Natural killer cell treated with Interleukin-12 subunit alpha and Interleukin-12 subunit beta and Interleukin-15 and Interleukin-18, amount 100 ng/mL, for 72 hours (primary cell): ENCODE measurements around the gene MYO5A. TPM values are rescaled to one million over a fixed set of nuclear protein-coding genes. Genes with fewer than 3 reads are reported as not detected.

Experiments used
- ATAC-seq, 2 donors: fragments of 150-1000 bp; cut with Tn5 transposase in 1 of 2; sonication (Bioruptor Pico), chemical (Tn5 transposase) in 1 of 2; 2 replicates each; pipeline ENCODE4 v1.10.0; 2021
- DNase-seq: peaks from one replicate; pipeline ENCODE4 v3.0.0; 2022; ENCODE audit warnings: low spot score
- H3K27ac Mint-ChIP-seq, 2 donors: 1 replicate in 1 of 2; 2 replicates in 1 of 2; pipeline ENCODE4 v1.8.0; 2022; ENCODE audit warnings: mixed read lengths in 2 of 2, mild to moderate bottlenecking in 1 of 2, moderate library complexity in 1 of 2
- H3K27me3 Mint-ChIP-seq, 2 donors: 1 replicate in 1 of 2; 2 replicates in 1 of 2; pipeline ENCODE4 v1.8.0; 2022; ENCODE audit warnings: mixed read lengths in 2 of 2
- H3K36me3 Mint-ChIP-seq: one replicate; pipeline ENCODE4 v1.8.0; 2022; ENCODE audit warnings: mixed read lengths
- H3K4me1 Mint-ChIP-seq, 2 donors: 1 replicate in 1 of 2; 2 replicates in 1 of 2; pipeline ENCODE4 v1.8.0; 2022; ENCODE audit warnings: low read depth in 2 of 2, mixed read lengths in 2 of 2, mild to moderate bottlenecking in 1 of 2
- H3K4me3 Mint-ChIP-seq: one replicate; pipeline ENCODE4 v1.8.0; 2022; ENCODE audit warnings: mixed read lengths
- H3K9me3 Mint-ChIP-seq: 2 replicates; pipeline ENCODE4 v1.8.0; 2022; ENCODE audit warnings: mixed read lengths
- total RNA-seq, 2 donors: library from RNA; stranded (reverse); gene quantifications; one replicate each; pipeline ENCODE4 v1.2.3, GENCODE V29; 2022

The MYO5A gene
- total RNA-seq, 2 donors from 2014 or later = 42.4 to 49.5 TPM

- Mint-ChIP-seq H3K4me3 (no peak overlapping the region), H3K27ac (no peak overlapping the region), H3K4me1 (peaks cover 0 to 5% of the 10 kb centered on the region in 2 donors)
Observed at GRCh38 chr15:52397118-52397517, 131.6 kb downstream of the MYO5A start.

GRCh38 chr15:52394118-52394517 lies 134.6 kb downstream of the MYO5A start:
- ATAC-seq = no peak
- H3K27me3 Mint-ChIP-seq = no peaks in the 10 kb centered on the region
- no peaks in the 10 kb centered on the region for H3K36me3 Mint-ChIP-seq

More at GRCh38 chr15:52397118-52397517, 131.6 kb downstream of the MYO5A start:
- no peak for DNase-seq
- no peaks in the 10 kb centered on the region for H3K36me3 Mint-ChIP-seq
- H3K27me3 Mint-ChIP-seq = no peaks in the 10 kb centered on the region
- ATAC-seq = no peak
- H3K9me3 Mint-ChIP-seq = no peaks in the 10 kb centered on the region

GRCh38 chr15:52392008-52392687 lies 136.5 kb downstream of the MYO5A start:
- ATAC-seq = no peak
- Mint-ChIP-seq H3K36me3 (no peaks in the 10 kb centered on the region), H3K4me1 (peaks cover 0 to 5% of the 10 kb centered on the region in 2 donors), H3K27ac (no peak overlapping the region), H3K4me3 (no peak overlapping the region), H3K9me3 (no peaks in the 10 kb centered on the region), H3K27me3 (no peaks in the 10 kb centered on the region)
- no peak for DNase-seq

More at GRCh38 chr15:52394118-52394517, 134.6 kb downstream of the MYO5A start:
- Mint-ChIP-seq H3K4me1 (peaks cover 0 to 5% of the 10 kb centered on the region in 2 donors), H3K4me3 (no peak overlapping the region), H3K9me3 (no peaks in the 10 kb centered on the region), H3K27ac (no peak overlapping the region)
- DNase-seq = no peak

DNA sequence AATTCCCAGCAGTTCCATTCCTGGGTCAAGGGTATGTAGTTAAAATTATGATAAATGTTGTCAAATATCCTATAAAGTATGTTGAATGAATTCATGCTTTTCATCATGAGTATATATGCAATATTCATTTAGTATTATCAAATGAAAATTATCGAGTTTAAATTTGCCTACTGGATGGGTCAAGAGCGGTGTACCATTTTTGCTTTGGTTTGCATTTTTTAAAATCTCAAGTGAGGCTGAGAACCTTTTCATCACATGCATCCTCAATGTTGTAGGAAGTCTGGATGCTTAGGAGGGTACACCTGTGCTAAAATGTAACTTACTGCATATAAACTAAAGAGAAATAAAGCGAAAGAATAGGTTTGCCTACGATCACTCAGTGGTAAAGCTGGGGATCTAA lies 137.6 kb downstream of the MYO5A start:
- peaks cover 0 to 5% of the 10 kb centered on the region in 2 donors for H3K4me1 Mint-ChIP-seq
- DNase-seq (no peak), ATAC-seq (no peak)
- H3K27me3 Mint-ChIP-seq = no peaks in the 10 kb centered on the region
- no peak overlapping the region for H3K27ac Mint-ChIP-seq
- H3K9me3 Mint-ChIP-seq = no peaks in the 10 kb centered on the region
- H3K36me3 Mint-ChIP-seq = no peaks in the 10 kb centered on the region
- no peak overlapping the region for H3K4me3 Mint-ChIP-seq

GRCh38 chr15:52385670-52386069 lies 143.0 kb downstream of the MYO5A start:
- Mint-ChIP-seq H3K9me3 (no peaks in the 10 kb centered on the region), H3K27me3 (no peaks in the 10 kb centered on the region)
- no peak for ATAC-seq

GRCh38 chr15:52383100-52383588 lies 145.5 kb downstream of the MYO5A start:
- DNase-seq (no peak), ATAC-seq (no peak)
- no peaks in the 10 kb centered on the region for H3K27me3 Mint-ChIP-seq
- H3K4me3 Mint-ChIP-seq = peak overlapping the region; percentile 8
- peaks cover 23% of the 10 kb centered on the region for H3K36me3 Mint-ChIP-seq
- H3K27ac Mint-ChIP-seq = peak overlapping the region in 1 of 2 donors; percentile 51
- H3K4me1 Mint-ChIP-seq = peaks cover 6 to 24% of the 10 kb centered on the region in 2 donors
- no peaks in the 10 kb centered on the region for H3K9me3 Mint-ChIP-seq

More at GRCh38 chr15:52385670-52386069, 143.0 kb downstream of the MYO5A start:
- Mint-ChIP-seq H3K4me3 (no peak overlapping the region), H3K27ac (no peak overlapping the region), H3K4me1 (peaks cover 6 to 8% of the 10 kb centered on the region in 2 donors), H3K36me3 (peaks cover 9% of the 10 kb centered on the region)
- no peak for DNase-seq

GRCh38 chr15:52382647-52383046 lies 146.0 kb downstream of the MYO5A start:
- peak overlapping the region in 1 of 2 donors; percentile 51 for H3K27ac Mint-ChIP-seq
- H3K4me3 Mint-ChIP-seq = no peak overlapping the region
- no peak for ATAC-seq
- H3K27me3 Mint-ChIP-seq = no peaks in the 10 kb centered on the region
- H3K4me1 Mint-ChIP-seq = peaks cover 6 to 24% of the 10 kb centered on the region in 2 donors
- DNase-seq = no peak
- peaks cover 23% of the 10 kb centered on the region for H3K36me3 Mint-ChIP-seq
- H3K9me3 Mint-ChIP-seq = no peaks in the 10 kb centered on the region

GRCh38 chr15:52379395-52380106 lies 149.1 kb downstream of the MYO5A start:
- Mint-ChIP-seq H3K36me3 (peaks cover 35% of the 10 kb centered on the region), H3K4me3 (peak overlapping the region; percentile 72), H3K27me3 (no peaks in the 10 kb centered on the region), H3K9me3 (no peaks in the 10 kb centered on the region), H3K27ac (peak overlapping the region; percentile 63 to 85), H3K4me1 (peaks cover 6 to 24% of the 10 kb centered on the region in 2 donors)
- ATAC-seq (peak in 1 of 2 donors; percentile 87), DNase-seq (no peak)

DNA sequence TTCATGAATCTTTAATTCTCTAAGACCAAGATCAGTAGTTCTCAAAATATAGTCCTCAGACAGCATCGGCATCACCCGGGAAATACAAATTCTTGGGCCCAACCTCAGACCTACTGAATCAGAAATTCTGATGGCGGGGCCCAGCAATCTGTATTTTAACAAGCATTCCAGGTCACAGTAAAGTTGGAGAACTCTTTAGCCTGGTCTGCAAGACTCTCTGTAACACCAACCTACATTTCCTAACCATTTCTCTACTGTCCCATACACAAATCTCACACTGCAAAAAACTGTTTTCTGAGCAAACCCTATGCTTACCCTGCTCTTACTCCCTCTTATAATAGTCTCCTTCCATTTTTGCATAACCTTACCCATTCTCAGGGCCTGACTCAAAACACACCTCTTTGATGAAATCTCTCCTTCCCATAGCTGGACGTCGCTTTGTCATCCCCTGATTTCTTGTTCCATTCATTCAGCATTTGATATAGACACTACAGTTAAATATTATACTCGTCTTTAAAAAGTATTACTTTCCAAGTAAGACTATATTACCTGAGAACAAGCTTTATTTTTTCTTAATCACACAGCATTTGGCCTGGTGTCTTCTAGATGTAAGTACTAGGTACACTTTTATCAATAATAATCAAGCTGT lies 149.8 kb downstream of the MYO5A start:
- H3K9me3 Mint-ChIP-seq = no peaks in the 10 kb centered on the region
- DNase-seq = no peak
- ATAC-seq = peak in 1 of 2 donors; percentile 89
- peak overlapping the region in 1 of 2 donors; percentile 85 for H3K27ac Mint-ChIP-seq
- peaks cover 6 to 24% of the 10 kb centered on the region in 2 donors for H3K4me1 Mint-ChIP-seq
- H3K4me3 Mint-ChIP-seq = peak overlapping the region; percentile 72
- H3K27me3 Mint-ChIP-seq = no peaks in the 10 kb centered on the region
- H3K36me3 Mint-ChIP-seq = peaks cover 34% of the 10 kb centered on the region

GRCh38 chr15:52370010-52370409 lies 158.7 kb downstream of the MYO5A start:
- Mint-ChIP-seq H3K4me1 (no peaks in the 10 kb centered on the region), H3K9me3 (no peaks in the 10 kb centered on the region), H3K27me3 (no peaks in the 10 kb centered on the region), H3K27ac (no peak overlapping the region), H3K36me3 (peaks cover 17% of the 10 kb centered on the region), H3K4me3 (no peak overlapping the region)
- DNase-seq (no peak), ATAC-seq (no peak)

- Mint-ChIP-seq H3K4me1 (no peaks in the 10 kb centered on the region), H3K4me3 (no peak overlapping the region)
- ATAC-seq = no peak
Observed at GRCh38 chr15:52369455-52369854, 159.2 kb downstream of the MYO5A start.

GRCh38 chr15:52369030-52369429 lies 159.7 kb downstream of the MYO5A start:
- Mint-ChIP-seq H3K36me3 (peaks cover 17% of the 10 kb centered on the region), H3K4me1 (no peaks in the 10 kb centered on the region), H3K9me3 (no peaks in the 10 kb centered on the region), H3K27ac (no peak overlapping the region), H3K27me3 (no peaks in the 10 kb centered on the region), H3K4me3 (no peak overlapping the region)
- DNase-seq (no peak), ATAC-seq (no peak)

More at GRCh38 chr15:52369455-52369854, 159.2 kb downstream of the MYO5A start:
- H3K36me3 Mint-ChIP-seq = peaks cover 17% of the 10 kb centered on the region
- no peaks in the 10 kb centered on the region for H3K9me3 Mint-ChIP-seq
- H3K27ac Mint-ChIP-seq = no peak overlapping the region
- no peaks in the 10 kb centered on the region for H3K27me3 Mint-ChIP-seq
- DNase-seq = no peak

- peaks cover 21% of the 10 kb centered on the region for H3K36me3 Mint-ChIP-seq
- no peak overlapping the region for H3K27ac Mint-ChIP-seq
- no peaks in the 10 kb centered on the region for H3K4me1 Mint-ChIP-seq
- DNase-seq (no peak), ATAC-seq (no peak)
- no peaks in the 10 kb centered on the region for H3K9me3 Mint-ChIP-seq
- no peaks in the 10 kb centered on the region for H3K27me3 Mint-ChIP-seq
- H3K4me3 Mint-ChIP-seq = no peak overlapping the region
Observed at GRCh38 chr15:52368402-52368801, 160.3 kb downstream of the MYO5A start.

GRCh38 chr15:52362497-52362896 lies 166.2 kb downstream of the MYO5A start:
- ATAC-seq (no peak), DNase-seq (no peak)
- Mint-ChIP-seq H3K27ac (no peak overlapping the region), H3K27me3 (no peaks in the 10 kb centered on the region), H3K4me3 (no peak overlapping the region), H3K36me3 (peaks cover 26% of the 10 kb centered on the region), H3K4me1 (no peaks in the 10 kb centered on the region), H3K9me3 (no peaks in the 10 kb centered on the region)
